Panc1 (cell line): Measurements from ENCODE around the gene SNRNP48.

Experiments
- CTCF ChIP-seq: fragments of 450-650 bp; IDR thresholded peaks from 2 replicates; pipeline ENCODE4 v1.5.1; 2017; ENCODE audit warnings: mild to moderate bottlenecking
- POLR2AphosphoS5 ChIP-seq: IDR thresholded peaks from 2 replicates; pipeline ENCODE4 v1.6.1; 2012; ENCODE audit warnings: mild to moderate bottlenecking, low read depth, low read length, moderate library complexity
- TF ChIP-seq, protein P1 (sequence below), 2 experiments: IDR thresholded peaks; 2 replicates each; pipeline ENCODE4 v1.6.1; 2011 to 2012; ENCODE audit warnings: low read depth in 2 of 2, control low read depth in 1 of 2, low read length in 1 of 2, mild to moderate bottlenecking in 1 of 2, moderate library complexity in 1 of 2; ENCODE audit not compliant: insufficient read depth in 1 of 2

DNA sequence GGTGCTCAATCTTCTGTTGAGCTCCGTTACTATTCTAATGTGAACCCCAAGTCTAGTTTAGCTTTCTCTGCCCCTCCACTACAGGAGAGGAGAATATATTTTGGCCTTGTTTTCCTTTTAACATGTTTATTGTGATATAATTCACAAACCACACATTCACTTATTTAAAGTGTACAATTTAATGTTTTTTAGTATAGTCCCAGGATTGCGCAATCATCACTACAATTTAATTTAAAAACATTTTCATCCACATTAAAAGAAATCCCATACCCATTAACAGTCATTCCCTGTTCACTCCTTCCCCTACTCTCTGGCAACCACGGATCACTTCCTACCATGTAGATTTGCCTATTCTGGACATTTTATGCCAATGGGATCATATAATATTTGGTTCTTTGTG is 71.4 kb downstream of the SNRNP48 start:
- TF ChIP-seq CTCF (no peak), POLR2AphosphoS5 (no peak)
- TF ChIP-seq, protein P1, sequence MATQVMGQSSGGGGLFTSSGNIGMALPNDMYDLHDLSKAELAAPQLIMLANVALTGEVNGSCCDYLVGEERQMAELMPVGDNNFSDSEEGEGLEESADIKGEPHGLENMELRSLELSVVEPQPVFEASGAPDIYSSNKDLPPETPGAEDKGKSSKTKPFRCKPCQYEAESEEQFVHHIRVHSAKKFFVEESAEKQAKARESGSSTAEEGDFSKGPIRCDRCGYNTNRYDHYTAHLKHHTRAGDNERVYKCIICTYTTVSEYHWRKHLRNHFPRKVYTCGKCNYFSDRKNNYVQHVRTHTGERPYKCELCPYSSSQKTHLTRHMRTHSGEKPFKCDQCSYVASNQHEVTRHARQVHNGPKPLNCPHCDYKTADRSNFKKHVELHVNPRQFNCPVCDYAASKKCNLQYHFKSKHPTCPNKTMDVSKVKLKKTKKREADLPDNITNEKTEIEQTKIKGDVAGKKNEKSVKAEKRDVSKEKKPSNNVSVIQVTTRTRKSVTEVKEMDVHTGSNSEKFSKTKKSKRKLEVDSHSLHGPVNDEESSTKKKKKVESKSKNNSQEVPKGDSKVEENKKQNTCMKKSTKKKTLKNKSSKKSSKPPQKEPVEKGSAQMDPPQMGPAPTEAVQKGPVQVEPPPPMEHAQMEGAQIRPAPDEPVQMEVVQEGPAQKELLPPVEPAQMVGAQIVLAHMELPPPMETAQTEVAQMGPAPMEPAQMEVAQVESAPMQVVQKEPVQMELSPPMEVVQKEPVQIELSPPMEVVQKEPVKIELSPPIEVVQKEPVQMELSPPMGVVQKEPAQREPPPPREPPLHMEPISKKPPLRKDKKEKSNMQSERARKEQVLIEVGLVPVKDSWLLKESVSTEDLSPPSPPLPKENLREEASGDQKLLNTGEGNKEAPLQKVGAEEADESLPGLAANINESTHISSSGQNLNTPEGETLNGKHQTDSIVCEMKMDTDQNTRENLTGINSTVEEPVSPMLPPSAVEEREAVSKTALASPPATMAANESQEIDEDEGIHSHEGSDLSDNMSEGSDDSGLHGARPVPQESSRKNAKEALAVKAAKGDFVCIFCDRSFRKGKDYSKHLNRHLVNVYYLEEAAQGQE (IDR thresholded peaks at IDR 0.05; ENCODE audit: insufficient read depth in 1 of 2, low read depth in 2 of 2, low read length in 1 of 2), result no peak
